ENCODE results near the gene PIK3R3.

PIK3R3 gene

DNA sequence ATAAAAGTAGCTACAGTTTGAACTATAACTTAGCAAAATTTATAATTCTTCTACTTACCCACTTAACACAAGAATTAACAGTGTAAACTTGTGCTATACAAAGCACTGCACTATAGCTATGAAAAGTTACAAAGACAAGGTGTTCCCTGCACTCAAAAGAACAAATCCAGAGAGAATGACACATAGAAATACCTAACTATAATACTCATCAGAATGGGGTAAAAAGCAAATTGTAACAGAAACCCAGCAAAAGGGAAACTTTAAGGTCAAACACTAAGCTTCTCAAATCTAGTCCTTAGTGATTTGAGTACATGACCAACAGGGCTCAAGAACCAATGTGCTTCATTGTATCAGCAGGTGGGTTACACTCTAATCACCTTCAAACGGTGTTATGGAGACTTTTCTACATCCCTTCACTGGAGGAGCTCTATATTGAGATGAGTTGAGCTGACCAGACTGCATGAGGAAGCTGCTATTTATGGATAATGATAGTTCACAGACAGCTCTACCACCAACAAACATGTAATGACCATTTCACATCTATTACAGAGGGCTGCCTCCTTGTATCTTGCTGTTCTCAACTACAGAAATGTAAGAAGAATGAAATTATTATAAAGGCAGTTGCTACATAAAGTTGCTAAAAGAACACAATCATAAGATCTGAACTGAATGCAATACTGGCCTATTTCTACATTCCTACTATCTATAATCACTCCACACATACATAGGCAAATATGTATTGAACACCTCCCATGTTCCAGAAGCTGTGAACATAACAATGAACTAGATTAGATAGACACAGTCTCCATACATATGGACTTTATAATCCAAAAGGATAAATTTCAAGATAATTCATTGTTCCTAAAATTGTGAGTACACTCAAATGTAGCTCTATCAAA, 47.6 kb downstream of the PIK3R3 start:
- Histone ChIP-seq H3K36me3 (ENCODE audit: insufficient read depth, low read length) (no peaks in the 10 kb centered on the region), H2AFZ (ENCODE audit: low read length) (no peak overlapping the region), H3K9me3 (ENCODE audit: low read length) (peaks cover 3% of the 10 kb centered on the region; the same call in 1 of the 2 replicates), H3K4me1 (ENCODE audit: insufficient read depth, low read length, severe bottlenecking) (no peaks in the 10 kb centered on the region), H3K27me3 (ENCODE audit: insufficient read depth, low read length) (no peaks in the 10 kb centered on the region), H3K9ac (ENCODE audit: low read length) (no peak overlapping the region), H3F3A (ENCODE audit: insufficient read depth, low read length) (no peaks in the 10 kb centered on the region), H3K27ac (ENCODE audit: low read depth, low read length, poor library complexity, severe bottlenecking) (no peak overlapping the region), H4K20me1 (ENCODE audit: insufficient read depth, low read length) (no peaks in the 10 kb centered on the region), H3K4me2 (ENCODE audit: low read length) (no peak overlapping the region), H3K79me2 (ENCODE audit: insufficient read depth, low read length) (no peaks in the 10 kb centered on the region), H3K4me3 (ENCODE audit: low read depth, low read length, poor library complexity, severe bottlenecking) (no peak overlapping the region), H3K9me2 (ENCODE audit: low read depth, low read length) (no peaks in the 10 kb centered on the region)
- TF ChIP-seq, protein P1, sequence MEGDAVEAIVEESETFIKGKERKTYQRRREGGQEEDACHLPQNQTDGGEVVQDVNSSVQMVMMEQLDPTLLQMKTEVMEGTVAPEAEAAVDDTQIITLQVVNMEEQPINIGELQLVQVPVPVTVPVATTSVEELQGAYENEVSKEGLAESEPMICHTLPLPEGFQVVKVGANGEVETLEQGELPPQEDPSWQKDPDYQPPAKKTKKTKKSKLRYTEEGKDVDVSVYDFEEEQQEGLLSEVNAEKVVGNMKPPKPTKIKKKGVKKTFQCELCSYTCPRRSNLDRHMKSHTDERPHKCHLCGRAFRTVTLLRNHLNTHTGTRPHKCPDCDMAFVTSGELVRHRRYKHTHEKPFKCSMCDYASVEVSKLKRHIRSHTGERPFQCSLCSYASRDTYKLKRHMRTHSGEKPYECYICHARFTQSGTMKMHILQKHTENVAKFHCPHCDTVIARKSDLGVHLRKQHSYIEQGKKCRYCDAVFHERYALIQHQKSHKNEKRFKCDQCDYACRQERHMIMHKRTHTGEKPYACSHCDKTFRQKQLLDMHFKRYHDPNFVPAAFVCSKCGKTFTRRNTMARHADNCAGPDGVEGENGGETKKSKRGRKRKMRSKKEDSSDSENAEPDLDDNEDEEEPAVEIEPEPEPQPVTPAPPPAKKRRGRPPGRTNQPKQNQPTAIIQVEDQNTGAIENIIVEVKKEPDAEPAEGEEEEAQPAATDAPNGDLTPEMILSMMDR (IDR thresholded peaks at IDR 0.05; ENCODE audit: low read length), result no peak
- TF ChIP-seq EZH2 (IDR thresholded peaks at IDR 0.05; ENCODE audit: borderline replicate concordance, low read length), result no peak

DNA sequence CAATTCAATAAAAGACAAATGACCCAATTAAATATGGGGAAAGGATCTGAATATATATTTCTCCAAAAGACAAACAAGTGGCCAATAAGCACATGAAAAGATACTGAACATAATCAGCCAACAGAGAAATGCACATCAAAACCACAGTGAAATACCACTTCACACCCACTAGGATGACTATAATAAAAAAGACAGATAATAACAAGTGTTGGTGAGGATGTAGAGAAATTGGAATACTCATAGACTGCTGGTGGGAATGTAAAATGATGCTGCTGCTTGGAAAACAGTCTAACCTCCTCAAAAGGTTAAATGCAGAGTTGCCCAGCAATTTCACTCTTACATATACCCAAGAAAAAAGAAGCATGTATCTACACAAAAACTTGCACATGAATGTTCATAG, 48.9 kb downstream of the PIK3R3 start:
- no peaks in the 10 kb centered on the region for H3F3A ChIP-seq (ENCODE audit: insufficient read depth, low read length)
- H3K9me2 ChIP-seq (ENCODE audit: low read depth, low read length), result no peaks in the 10 kb centered on the region
- H3K4me2 ChIP-seq (ENCODE audit: low read length), result no peak overlapping the region
- no peaks in the 10 kb centered on the region for H4K20me1 ChIP-seq (ENCODE audit: insufficient read depth, low read length)
- H3K9ac ChIP-seq (ENCODE audit: low read length), result no peak overlapping the region
- H3K27me3 ChIP-seq (ENCODE audit: insufficient read depth, low read length), result no peaks in the 10 kb centered on the region
- no peak overlapping the region for H3K27ac ChIP-seq (ENCODE audit: low read depth, low read length, poor library complexity, severe bottlenecking)
- no peaks in the 10 kb centered on the region for H3K79me2 ChIP-seq (ENCODE audit: insufficient read depth, low read length)
- H3K36me3 ChIP-seq (ENCODE audit: insufficient read depth, low read length), result no peaks in the 10 kb centered on the region
- H3K4me3 ChIP-seq (ENCODE audit: low read depth, low read length, poor library complexity, severe bottlenecking), result no peak overlapping the region
- no peaks in the 10 kb centered on the region for H3K4me1 ChIP-seq (ENCODE audit: insufficient read depth, low read length, severe bottlenecking)
- H3K9me3 ChIP-seq (ENCODE audit: low read length), result peaks cover 3% of the 10 kb centered on the region; the same call in 1 of the 2 replicates
- H2AFZ ChIP-seq (ENCODE audit: low read length), result no peak overlapping the region
- TF ChIP-seq EZH2 (IDR thresholded peaks at IDR 0.05; ENCODE audit: borderline replicate concordance, low read length), result no peak
- TF ChIP-seq, protein P1 (IDR thresholded peaks at IDR 0.05; ENCODE audit: low read length), result no peak

DNA sequence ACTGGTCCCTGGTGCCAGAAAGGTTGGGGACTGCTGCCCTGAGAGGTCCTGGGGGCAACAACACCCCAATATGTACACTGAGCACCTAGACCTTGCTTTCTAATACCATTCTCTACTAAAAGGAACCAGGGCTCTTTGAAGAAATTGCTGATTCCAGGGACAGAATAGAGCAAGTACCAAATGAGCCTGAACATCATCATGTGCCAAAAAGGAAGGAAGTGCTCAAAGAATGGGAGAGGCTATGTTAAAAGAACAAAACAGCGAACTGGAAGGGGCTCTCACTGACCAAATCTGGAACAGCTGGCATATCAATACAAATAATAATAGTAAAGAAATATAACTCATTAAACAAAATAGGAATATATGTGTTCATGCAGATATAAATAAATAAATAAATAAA, 50.8 kb downstream of the PIK3R3 start:
- H2AFZ ChIP-seq (ENCODE audit: low read length), result no peak overlapping the region
- no peaks in the 10 kb centered on the region for H3K4me1 ChIP-seq (ENCODE audit: insufficient read depth, low read length, severe bottlenecking)
- H3F3A ChIP-seq (ENCODE audit: insufficient read depth, low read length), result no peaks in the 10 kb centered on the region
- peaks cover 3% of the 10 kb centered on the region; the same call in 1 of the 2 replicates for H3K9me3 ChIP-seq (ENCODE audit: low read length)
- no peaks in the 10 kb centered on the region for H3K9me2 ChIP-seq (ENCODE audit: low read depth, low read length)
- no peak overlapping the region for H3K27ac ChIP-seq (ENCODE audit: low read depth, low read length, poor library complexity, severe bottlenecking)
- no peaks in the 10 kb centered on the region for H3K27me3 ChIP-seq (ENCODE audit: insufficient read depth, low read length)
- H4K20me1 ChIP-seq (ENCODE audit: insufficient read depth, low read length), result no peaks in the 10 kb centered on the region
- TF ChIP-seq EZH2 (IDR thresholded peaks at IDR 0.05; ENCODE audit: borderline replicate concordance, low read length), result no peak
- TF ChIP-seq, protein P1 (IDR thresholded peaks at IDR 0.05; ENCODE audit: low read length), result no peak
- no peak overlapping the region for H3K4me3 ChIP-seq (ENCODE audit: low read depth, low read length, poor library complexity, severe bottlenecking)
- H3K79me2 ChIP-seq (ENCODE audit: insufficient read depth, low read length), result no peaks in the 10 kb centered on the region
- no peak overlapping the region for H3K4me2 ChIP-seq (ENCODE audit: low read length)
- no peak overlapping the region for H3K9ac ChIP-seq (ENCODE audit: low read length)
- H3K36me3 ChIP-seq (ENCODE audit: insufficient read depth, low read length), result peaks cover under 1% of the 10 kb centered on the region; the same call in 1 of the 2 replicates

Measured in OCI-LY1 (cell line).